WTC11 (cell line): ENCODE results near the gene DBN1. TPM values are rescaled to one million over a fixed set of nuclear protein-coding genes. Genes with fewer than 3 reads are reported as not detected.

Experiments
- ATAC-seq: fragments of 200-7000 bp; cut with Tn5 transposase; 2 replicates; pipeline ENCODE4 v1.10.0; 2021; ENCODE audit warnings: mild to moderate bottlenecking, moderate library complexity
- CTCF ChIA-PET: fragments of 300-600 bp; sonication (Branson Sonifier 250); formaldehyde crosslinking; loops from one replicate; lab custom pipeline; 2021; ENCODE audit warnings: antibody characterized with exemption; lab: Charles Lee
- POLR2A ChIA-PET: fragments of 350-600 bp; sonication (Branson Sonifier 250); formaldehyde crosslinking; loops from one replicate; lab custom pipeline; 2021; ENCODE audit warnings: antibody characterized with exemption; lab: Charles Lee
- DNase-seq: peaks from one replicate; pipeline ENCODE4 v3.0.0; 2021; ENCODE audit warnings: low spot score
- H3K27ac Mint-ChIP-seq: 2 replicates; pipeline ENCODE4 v1.8.0; 2021; ENCODE audit warnings: mixed read lengths
- H3K27me3 Mint-ChIP-seq: 2 replicates; pipeline ENCODE4 v1.8.0; 2021; ENCODE audit warnings: low read depth, mild to moderate bottlenecking, moderate library complexity, mixed read lengths
- H3K36me3 Mint-ChIP-seq: 2 replicates; pipeline ENCODE4 v1.8.0; 2021; ENCODE audit warnings: mixed read lengths
- H3K4me1 Mint-ChIP-seq: 2 replicates; pipeline ENCODE4 v1.8.0; 2022; ENCODE audit warnings: mixed read lengths
- H3K4me3 Mint-ChIP-seq: 2 replicates; pipeline ENCODE4 v1.8.0; 2021; ENCODE audit warnings: mild to moderate bottlenecking, moderate library complexity, mixed read lengths
- H3K9me3 Mint-ChIP-seq: 2 replicates; pipeline ENCODE4 v1.8.0; 2021; ENCODE audit warnings: mixed read lengths
- ATF3 ChIP-seq: sonication (generic); formaldehyde crosslinking; conservative IDR thresholded peaks from 2 replicates; pipeline ENCODE4 v1.8.1; 2022; ENCODE audit warnings: mild to moderate bottlenecking, missing genetic modification reagents
- CREM ChIP-seq: sonication (generic); formaldehyde crosslinking; IDR thresholded peaks from 2 replicates; pipeline ENCODE4 v1.8.1; 2022; ENCODE audit warnings: mild to moderate bottlenecking, missing genetic modification reagents, moderate library complexity
- CTCF ChIP-seq: fragments of 200-600 bp; IDR thresholded peaks from 2 replicates; pipeline ENCODE4 v1.8.0; 2022; ENCODE audit warnings: antibody characterized with exemption
- E2F5 ChIP-seq: sonication (generic); formaldehyde crosslinking; IDR thresholded peaks from 2 replicates; pipeline ENCODE4 v1.8.1; 2022; ENCODE audit warnings: mild to moderate bottlenecking, moderate library complexity, missing genetic modification reagents
- EMX1 ChIP-seq: fragments of 250-450 bp; sonication (Bioruptor Pico); IDR thresholded peaks from 2 replicates; pipeline ENCODE4 v1.8.0; 2021; ENCODE audit warnings: mild to moderate bottlenecking
- FOXK1 ChIP-seq: sonication (generic); formaldehyde crosslinking; IDR thresholded peaks from 2 replicates; pipeline ENCODE4 v1.8.0; 2022; ENCODE audit warnings: mild to moderate bottlenecking, moderate library complexity, missing genetic modification reagents
- GABPB1 ChIP-seq: sonication (generic); formaldehyde crosslinking; IDR thresholded peaks from 2 replicates; pipeline ENCODE4 v1.8.1; 2023; ENCODE audit warnings: mild to moderate bottlenecking, missing genetic modification reagents
- GTF2I ChIP-seq: fragments of 250-450 bp; sonication (Bioruptor Pico); conservative IDR thresholded peaks from 2 replicates; pipeline ENCODE4 v1.4.0; 2021; ENCODE audit warnings: mild to moderate bottlenecking
- IRF2 ChIP-seq: sonication (generic); formaldehyde crosslinking; IDR thresholded peaks from 2 replicates; pipeline ENCODE4 v1.8.0; 2022; ENCODE audit warnings: low read depth, missing genetic modification reagents, borderline replicate concordance
- MXD4 ChIP-seq: fragments of 250-450 bp; sonication (Bioruptor Pico); IDR thresholded peaks from 2 replicates; pipeline ENCODE4 v1.8.0; 2021; ENCODE audit warnings: mild to moderate bottlenecking, moderate library complexity, borderline replicate concordance
- NFYB ChIP-seq: sonication (generic); formaldehyde crosslinking; conservative IDR thresholded peaks from 2 replicates; pipeline ENCODE4 v1.8.0; 2022; ENCODE audit warnings: low read depth, missing genetic modification reagents
- SP1 ChIP-seq: sonication (generic); formaldehyde crosslinking; conservative IDR thresholded peaks from 2 replicates; pipeline ENCODE4 v1.8.1; 2022; ENCODE audit warnings: missing genetic modification reagents
- ZNF121 ChIP-seq: sonication (generic); formaldehyde crosslinking; IDR thresholded peaks from 2 replicates; pipeline ENCODE4 v1.8.0; 2023; ENCODE audit warnings: missing genetic modification reagents
- ZNF317 ChIP-seq: sonication (generic); formaldehyde crosslinking; IDR thresholded peaks from 2 replicates; pipeline ENCODE4 v1.8.1; 2023; ENCODE audit warnings: low read depth, mild to moderate bottlenecking, moderate library complexity, missing genetic modification reagents, borderline replicate concordance
- ZNF423 ChIP-seq: fragments of 250-450 bp; sonication (Bioruptor Pico); IDR thresholded peaks from 2 replicates; pipeline ENCODE4 v2.1.2; 2022; ENCODE audit warnings: mild to moderate bottlenecking, moderate library complexity
- ZNF512 ChIP-seq: sonication (generic); formaldehyde crosslinking; IDR thresholded peaks from 2 replicates; pipeline ENCODE4 v1.8.1; 2022; ENCODE audit warnings: missing genetic modification reagents, borderline replicate concordance
- total RNA-seq: library from RNA; stranded (reverse); gene quantifications from 3 replicates; pipeline ENCODE4 v1.2.3, GENCODE V29; 2021

The DBN1 gene
- total RNA-seq, 1 experiment from 2014 or later, result 288 TPM

DNA sequence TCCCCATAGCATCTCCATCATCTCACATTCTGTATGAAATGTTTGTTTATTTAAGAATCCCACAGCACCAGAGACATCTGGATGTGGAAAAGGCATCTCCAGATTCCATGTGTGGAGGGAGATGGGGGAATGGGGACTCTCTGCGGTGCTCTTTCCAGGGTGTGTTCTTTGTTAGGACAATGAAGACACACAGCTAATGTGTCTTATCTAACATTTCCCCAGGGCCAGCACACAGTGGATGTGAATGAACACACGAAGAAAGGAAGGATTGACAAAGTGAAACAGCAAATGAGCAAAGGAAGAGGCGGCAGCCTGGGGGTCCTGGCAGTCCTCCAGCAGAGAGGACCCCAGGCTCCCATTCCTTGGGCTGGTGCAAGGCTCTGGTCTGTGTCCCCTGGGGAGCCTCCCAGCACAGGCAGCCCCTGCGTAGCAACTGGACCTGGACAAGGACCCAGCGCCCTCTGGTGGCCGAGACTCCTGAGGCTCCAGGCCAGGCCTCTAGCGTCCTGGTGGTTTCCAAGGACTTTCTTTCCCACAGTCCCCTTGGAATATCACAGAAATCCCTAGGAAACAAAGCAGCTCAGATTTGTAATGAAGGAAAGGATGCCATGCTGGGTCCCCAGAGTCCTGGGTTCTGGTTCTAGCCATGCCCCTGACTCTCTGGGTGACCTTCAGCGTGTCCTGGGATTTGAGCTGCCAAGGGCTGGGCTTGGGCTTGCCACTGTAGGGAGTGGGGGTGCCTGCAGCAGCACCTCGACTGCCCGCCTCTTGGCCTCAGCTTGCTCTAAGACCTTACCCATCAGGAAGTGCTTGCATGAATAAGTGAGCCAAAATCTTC is 27.5 kb upstream of the DBN1 start:
- Mint-ChIP-seq H3K4me3 (no peak overlapping the region), H3K36me3 (no peaks in the 10 kb centered on the region), H3K27me3 (peaks cover 31% of the 10 kb centered on the region), H3K4me1 (peaks cover 21% of the 10 kb centered on the region), H3K9me3 (no peaks in the 10 kb centered on the region), H3K27ac (no peak overlapping the region)
- ATAC-seq (peak; percentile 31), DNase-seq (peak; percentile 98)
- TF ChIP-seq GTF2I (CRISPR knock-in tag) (no peak), CREM (0 out of 2 replicates have a peak, but pooled peaks have one; percentile 26), ZNF423 (CRISPR knock-in tag) (0 out of 2 replicates have a peak, but pooled peaks have one; percentile 63), CTCF (peak; percentile 88), SP1 (0 out of 2 replicates have a peak, but pooled peaks have one; percentile 21)
- POLR2A ChIA-PET, result interaction anchor here (0.7 to 1.5 kb wide), 3 partner anchors 8 to 9 kb away, joined by 3 to 5 read pairs (median 4); no protein-coding TSS in a partner anchor
- CTCF ChIA-PET, result interaction anchor here (0.5 to 3.8 kb wide), 38 partner anchors 9 to 672 kb away, joined by 3 to 53 read pairs (median 6); partner anchors contain the start of genes DDX41, DOK3, GRK6 and TMED9

- no peak for DNase-seq
Measured at GRCh38 chr5:177499842-177500241, 26.4 kb upstream of the DBN1 start.

More at GRCh38 chr5:177499842-177500241, 26.4 kb upstream of the DBN1 start:
- ChIA-PET POLR2A (interaction anchor here (0.7 kb wide), 1 partner anchor 9 kb away, joined by 3 read pairs; no protein-coding TSS in a partner anchor), CTCF (interaction anchor here (0.8 to 3.2 kb wide), 8 partner anchors 8 to 190 kb away, joined by 3 to 53 read pairs (median 20); partner anchors contain the start of genes DDX41 and DOK3)
- no peaks in the 10 kb centered on the region for H3K36me3 Mint-ChIP-seq
- no peaks in the 10 kb centered on the region for H3K9me3 Mint-ChIP-seq
- peaks cover 31% of the 10 kb centered on the region for H3K27me3 Mint-ChIP-seq
- no peak overlapping the region for H3K27ac Mint-ChIP-seq
- TF ChIP-seq CTCF, result no peak
- TF ChIP-seq ZNF121 (CRISPR knock-in tag), result no peak
- no peak for TF ChIP-seq IRF2
- no peak for TF ChIP-seq FOXK1 (CRISPR knock-in tag)
- TF ChIP-seq ZNF512 (CRISPR knock-in tag), result no peak
- TF ChIP-seq GABPB1 (CRISPR knock-in tag), result no peak
- no peak for TF ChIP-seq ATF3 (CRISPR knock-in tag)
- no peak for TF ChIP-seq MXD4 (CRISPR knock-in tag)
- no peak for TF ChIP-seq ZNF317 (CRISPR knock-in tag)
- TF ChIP-seq NFYB, result no peak
- no peak for TF ChIP-seq E2F5
- no peak for TF ChIP-seq EMX1 (CRISPR knock-in tag)
- H3K4me3 Mint-ChIP-seq, result no peak overlapping the region
- peaks cover 28% of the 10 kb centered on the region for H3K4me1 Mint-ChIP-seq
- no peak for ATAC-seq
